Measurements from ENCODE around the gene BBLN.
A peak's percentile ranks its signal among the peaks of the same experiment; 100 is the strongest.

BBLN gene

GRCh38 chr9:128162215-128163026, 2.4 kb downstream of the BBLN start:
- DNase-seq = peak in 24 of 58 donors; percentile 5 to 60 (median 26)

- DNase-seq = no peak
Measured at GRCh38 chr9:128163027-128163515, 3.0 kb downstream of the BBLN start.

- no peak for DNase-seq
Measured at GRCh38 chr9:128163523-128164306, 3.6 kb downstream of the BBLN start.

GRCh38 chr9:128164307-128164885, 4.3 kb downstream of the BBLN start:
- DNase-seq = no peak

- no peak for DNase-seq
Measured at GRCh38 chr9:128166169-128166568, 6.1 kb downstream of the BBLN start.

GRCh38 chr9:128167209-128167608, 7.1 kb downstream of the BBLN start:
- no peak for DNase-seq

GRCh38 chr9:128168731-128169308, 8.8 kb downstream of the BBLN start:
- no peak for DNase-seq

GRCh38 chr9:128169492-128169891, 9.4 kb downstream of the BBLN start:
- peak in 8 of 58 donors; percentile 10 to 47 (median 34) for DNase-seq

GRCh38 chr9:128169925-128170324, 9.9 kb downstream of the BBLN start:
- DNase-seq = peak in 13 of 58 donors; percentile 15 to 56 (median 36)

GRCh38 chr9:128174062-128174461, 14.0 kb downstream of the BBLN start:
- DNase-seq = no peak

- DNase-seq = no peak
Measured at GRCh38 chr9:128175102-128175563, 15.1 kb downstream of the BBLN start.

- no peak for DNase-seq
Measured at GRCh38 chr9:128175726-128176125, 15.7 kb downstream of the BBLN start.

- no peak for DNase-seq
Measured at GRCh38 chr9:128178806-128179431, 18.9 kb downstream of the BBLN start.

- DNase-seq = no peak
Measured at GRCh38 chr9:128180001-128180400, 19.9 kb downstream of the BBLN start.

GRCh38 chr9:128180447-128180846, 20.4 kb downstream of the BBLN start:
- DNase-seq = no peak

GRCh38 chr9:128181480-128181879, 21.4 kb downstream of the BBLN start:
- peak in 26 of 58 donors; percentile 6 to 56 (median 38) for DNase-seq

- DNase-seq = no peak
Measured at GRCh38 chr9:128182893-128183588, 23.0 kb downstream of the BBLN start.

GRCh38 chr9:128185979-128186965, 26.2 kb downstream of the BBLN start:
- no peak for DNase-seq

GRCh38 chr9:128187361-128187760, 27.3 kb downstream of the BBLN start:
- no peak for DNase-seq
